Heart right ventricle (tissue), 16 donors: Measurements from ENCODE around the gene EPHA7. TPM values are rescaled to one million over a fixed set of nuclear protein-coding genes. Genes with fewer than 3 reads are reported as not detected.

Experiments used
- ATAC-seq, 8 donors: fragments of 200-7000 bp; cut with Tn5 transposase; one replicate each; pipeline ENCODE4 v1.9.1; 2020; ENCODE audit warnings: mild to moderate bottlenecking in 8 of 8, moderate library complexity in 8 of 8, moderate number of reproducible peaks in 1 of 8
- DNase-seq, 2 donors: peaks; one replicate each; pipeline ENCODE4 v3.0.0-alpha.2; 2020
- H3K27ac ChIP-seq, 10 donors: fragments of 200-600 bp; sonication (generic) in 2 of 10; one replicate each; pipeline versions ENCODE4 v1.5.0 to v1.8.0; 2020 to 2022; ENCODE audit warnings: mild to moderate bottlenecking in 3 of 10
- H3K27me3 ChIP-seq, 7 donors: fragments of 200-600 bp; one replicate each; pipeline ENCODE4 v1.8.0; 2021 to 2022; ENCODE audit warnings: mild to moderate bottlenecking in 2 of 7
- H3K36me3 ChIP-seq, 9 donors: fragments of 200-600 bp; sonication (generic) in 1 of 9; one replicate each; pipeline versions ENCODE4 v1.5.0 to v1.8.0; 2020 to 2022; ENCODE audit warnings: mild to moderate bottlenecking in 2 of 9
- H3K4me1 ChIP-seq, 9 donors: fragments of 200-600 bp; sonication (generic) in 1 of 9; one replicate each; pipeline versions ENCODE4 v1.5.0 to v1.8.0; 2020 to 2022; ENCODE audit warnings: mild to moderate bottlenecking in 4 of 9
- H3K4me3 ChIP-seq, 10 donors: fragments of 200-600 bp; sonication (generic) in 2 of 10; one replicate each; pipeline versions ENCODE4 v1.5.0 to v1.8.0; 2020 to 2022; ENCODE audit warnings: mild to moderate bottlenecking in 7 of 10, moderate library complexity in 2 of 10
- H3K9me3 ChIP-seq, 11 donors: fragments of 200-600 bp in 10 of 11; sonication (generic) in 2 of 11; one replicate each; pipeline versions ENCODE4 v1.5.0 to v1.8.0; 2013 to 2022; ENCODE audit warnings: mild to moderate bottlenecking in 2 of 11, control low read depth in 1 of 11, moderate library complexity in 1 of 11
- whole genome bisulfite sequencing, 2 donors: extraction: QIAGEN DNeasy Blood & Tissue Kit; methylation state at CpG; one replicate each; pipeline ENCODE4 v1.1.7; 2013; ENCODE audit warnings: inconsistent platforms in 1 of 2; 5-methylcytosine and 5-hydroxymethylcytosine counted together
- intact Hi-C, 10 donors: fragments of 100-400 bp; cut with DNase I; formaldehyde crosslinking; loops; one replicate each; pipeline versions ENCODE4 v1.11.1 to v1.14.2; 2022
- polyA plus RNA-seq, 2 donors: library from polyadenylated mRNA; stranded (reverse); fragments of 200-250 nt; gene quantifications; one replicate each; pipeline ENCODE4 v1.2.3, GENCODE V29; 2013
- total RNA-seq, 10 donors: library from RNA; stranded (reverse); fragmentation: NEBNext Ultra II Directional in 3 of 10; extraction: Animal tissue kit (Norgen Biotek cat#: 25700) in 3 of 10; gene quantifications; one replicate each; pipeline versions ENCODE4 v1.2.1 to v1.2.4, GENCODE V29; 2021 to 2023
- TF ChIP-seq, protein P1 (sequence below), 9 donors: fragments of 200-600 bp; sonication (generic) in 2 of 9; IDR thresholded peaks; one replicate each; pipeline versions ENCODE4 v1.5.0 to v1.8.0; 2021 to 2022; ENCODE audit warnings: antibody characterized with exemption in 9 of 9, mild to moderate bottlenecking in 5 of 9, moderate library complexity in 1 of 9
- donor health status: Arrhythmogenic right ventricular cardiomyopathy.
- donor health status: ischemic (EF 13 %, LVEDD 7.1; RV severe dilation, severe dysfunction).
- donor health status: healthy with polysubstance abuse.
- donor health status: DM: no; HTN: yes; CAD: no.
- donor health status: DM: no; HTN: no; CAD: no.
- donor health status: ischemic (EF 25% LVEDD 6.9; RV normal size, moderate dysfunction).
- donor health status: ischemic (EF 25% LVEDD 5.7; RV mildly dilated, moderate dysfunction).
- donor health status: healthy.
- donor health status: DM: yes; HTN: yes; CAD: no.
- donor health status: Ischemic cardiomyopathy.
- donor health status: ischemic (EF 35%, LVEDD 5.7; RV mildly dilated, moderate dysfunction).
- donor health status: nonischemic (EF 11% LVEDD 7.7; RV severe dilation, severe dysfunction).
- donor health status: DM: yes; HTN: yes; CAD: no.
- donor health status: PGD.
- donor health status: ischemic (EF 29% LVEDD 5.4; RV normal size, mild dysfunction).
- donor health status: nonischemic (EF 23%, LVEDD 6.1; RV moderate dilation, normal function).

EPHA7 gene
- total and polyA plus RNA-seq, 12 donors, result 0.22 to 15.1 (median 2.7) TPM

DNA sequence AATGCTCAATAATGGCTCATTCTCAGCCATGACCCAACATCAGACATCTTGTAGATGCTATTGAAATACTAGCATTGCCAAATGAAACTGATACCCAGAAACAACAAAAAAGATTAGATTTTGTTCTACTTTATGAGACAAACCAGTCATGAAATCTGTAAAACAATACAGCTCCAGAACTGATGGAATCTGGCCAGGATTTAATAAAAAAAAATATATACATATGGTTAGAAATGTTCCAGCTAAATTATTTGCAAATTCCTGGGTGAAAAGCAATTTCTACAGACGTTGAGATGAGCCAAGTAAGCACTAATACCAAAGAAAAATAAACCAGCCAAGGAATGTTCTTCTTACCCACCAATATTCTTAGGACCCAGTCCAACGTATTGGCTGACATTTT is 201.3 kb downstream of the EPHA7 start:
- intact Hi-C loops, result no loop called here
- DNase-seq (no peak), ATAC-seq (no peak)
- H3K9me3 ChIP-seq, result peaks cover 0 to 23% (median 0%) of the 10 kb centered on the region in 11 donors
- no peak overlapping the region for H3K4me3 ChIP-seq
- H3K4me1 ChIP-seq, result peaks cover 0 to 12% (median 0%) of the 10 kb centered on the region in 9 donors
- no peaks in the 10 kb centered on the region for H3K27me3 ChIP-seq
- no peak overlapping the region for H3K27ac ChIP-seq
- H3K36me3 ChIP-seq, result no peaks in the 10 kb centered on the region
- TF ChIP-seq, protein P1, sequence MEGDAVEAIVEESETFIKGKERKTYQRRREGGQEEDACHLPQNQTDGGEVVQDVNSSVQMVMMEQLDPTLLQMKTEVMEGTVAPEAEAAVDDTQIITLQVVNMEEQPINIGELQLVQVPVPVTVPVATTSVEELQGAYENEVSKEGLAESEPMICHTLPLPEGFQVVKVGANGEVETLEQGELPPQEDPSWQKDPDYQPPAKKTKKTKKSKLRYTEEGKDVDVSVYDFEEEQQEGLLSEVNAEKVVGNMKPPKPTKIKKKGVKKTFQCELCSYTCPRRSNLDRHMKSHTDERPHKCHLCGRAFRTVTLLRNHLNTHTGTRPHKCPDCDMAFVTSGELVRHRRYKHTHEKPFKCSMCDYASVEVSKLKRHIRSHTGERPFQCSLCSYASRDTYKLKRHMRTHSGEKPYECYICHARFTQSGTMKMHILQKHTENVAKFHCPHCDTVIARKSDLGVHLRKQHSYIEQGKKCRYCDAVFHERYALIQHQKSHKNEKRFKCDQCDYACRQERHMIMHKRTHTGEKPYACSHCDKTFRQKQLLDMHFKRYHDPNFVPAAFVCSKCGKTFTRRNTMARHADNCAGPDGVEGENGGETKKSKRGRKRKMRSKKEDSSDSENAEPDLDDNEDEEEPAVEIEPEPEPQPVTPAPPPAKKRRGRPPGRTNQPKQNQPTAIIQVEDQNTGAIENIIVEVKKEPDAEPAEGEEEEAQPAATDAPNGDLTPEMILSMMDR (IDR thresholded peaks at IDR 0.05), result no peak
- 47 to 57% methylated on average over 2 of the region's 2 CpGs for WGBS, 2 donors

DNA sequence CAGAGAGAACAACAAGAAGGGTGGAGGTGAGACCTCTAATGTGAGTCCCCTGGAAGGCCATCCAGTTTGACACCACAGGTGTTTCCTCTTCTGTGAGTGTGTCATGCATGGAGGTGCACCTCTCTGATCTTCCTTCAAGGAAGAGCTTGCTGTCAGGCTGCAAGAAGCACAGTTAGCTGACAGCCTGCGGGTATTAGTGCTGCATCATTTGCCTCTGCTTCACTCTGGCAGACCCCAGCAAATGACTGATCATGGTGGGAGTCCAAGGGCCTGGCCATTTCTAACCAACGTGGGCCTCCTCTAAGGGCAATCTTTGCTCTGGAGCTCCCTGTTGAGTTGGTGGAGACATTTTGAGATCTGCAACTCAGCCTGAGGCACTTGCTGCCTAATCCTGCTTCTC is 206.3 kb downstream of the EPHA7 start:
- no peaks in the 10 kb centered on the region for H3K4me1 ChIP-seq
- intact Hi-C loops, result no loop called here
- no peaks in the 10 kb centered on the region for H3K36me3 ChIP-seq
- TF ChIP-seq, protein P1 (IDR thresholded peaks at IDR 0.05), result no peak
- no peaks in the 10 kb centered on the region for H3K27me3 ChIP-seq
- peaks cover 0 to 23% (median 0%) of the 10 kb centered on the region in 11 donors for H3K9me3 ChIP-seq
- no peak overlapping the region for H3K4me3 ChIP-seq
- ATAC-seq (no peak), DNase-seq (no peak)
- 77 to 82% methylated on average over 2 of the region's 2 CpGs for WGBS, 2 donors
- H3K27ac ChIP-seq, result no peak overlapping the region

DNA sequence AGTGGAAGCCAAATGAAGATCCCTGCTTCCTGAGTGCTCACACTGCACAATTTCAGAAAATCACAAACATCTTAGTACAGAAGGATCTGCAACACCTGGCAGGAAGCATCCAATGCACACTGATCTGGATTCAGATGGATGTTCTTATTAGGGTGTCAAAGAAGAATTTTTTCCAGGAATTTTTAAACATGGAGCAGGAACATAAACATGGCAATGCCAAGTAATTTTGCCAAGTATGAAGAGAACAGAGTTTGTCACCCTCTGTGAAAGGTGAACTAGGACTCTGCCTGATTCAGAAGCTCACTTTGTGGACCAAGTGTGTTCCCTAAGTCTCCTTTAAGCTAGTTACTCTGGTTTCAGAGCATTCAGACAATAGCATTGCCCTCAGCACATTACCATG is 208.5 kb downstream of the EPHA7 start:
- no peak overlapping the region for H3K4me3 ChIP-seq
- no peaks in the 10 kb centered on the region for H3K4me1 ChIP-seq
- TF ChIP-seq, protein P1 (IDR thresholded peaks at IDR 0.05), result no peak
- no peak overlapping the region for H3K27ac ChIP-seq
- ATAC-seq (no peak), DNase-seq (no peak)
- intact Hi-C loops, result no loop called here
- no peaks in the 10 kb centered on the region for H3K27me3 ChIP-seq
- H3K9me3 ChIP-seq, result peaks cover 0 to 13% (median 0%) of the 10 kb centered on the region in 11 donors
- no peaks in the 10 kb centered on the region for H3K36me3 ChIP-seq

DNA sequence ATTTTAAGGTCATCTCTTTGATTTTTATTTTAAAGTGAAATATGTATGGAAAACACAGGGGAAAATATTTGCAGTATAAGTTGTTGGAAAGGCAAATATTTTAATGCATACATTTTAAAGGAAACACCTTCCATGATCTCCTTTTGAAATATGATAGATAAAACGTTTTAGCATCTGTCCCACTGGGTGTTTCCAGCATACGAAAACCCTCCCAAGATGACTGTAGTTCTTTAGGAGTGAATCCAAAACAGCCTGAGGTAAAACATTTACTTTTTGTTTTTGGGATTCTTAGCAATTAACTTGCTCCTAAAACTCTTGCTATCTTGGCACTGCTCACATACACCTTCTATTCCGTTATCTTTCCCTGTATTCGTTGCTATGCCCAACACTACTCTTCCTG is 210.0 kb downstream of the EPHA7 start:
- TF ChIP-seq, protein P1 (IDR thresholded peaks at IDR 0.05), result no peak
- H3K4me3 ChIP-seq, result no peak overlapping the region
- H3K27me3 ChIP-seq, result no peaks in the 10 kb centered on the region
- H3K27ac ChIP-seq, result no peak overlapping the region
- H3K36me3 ChIP-seq, result no peaks in the 10 kb centered on the region
- intact Hi-C loops, result no loop called here
- DNase-seq, result no peak
- WGBS, 2 donors, result 43 to 46% methylated on average over 4 of the region's 4 CpGs
- no peak for ATAC-seq
- no peaks in the 10 kb centered on the region for H3K4me1 ChIP-seq
- peaks cover 0 to 3% (median 0%) of the 10 kb centered on the region in 11 donors for H3K9me3 ChIP-seq
